ENCODE results near the gene IRX5.

The IRX5 gene

DNA sequence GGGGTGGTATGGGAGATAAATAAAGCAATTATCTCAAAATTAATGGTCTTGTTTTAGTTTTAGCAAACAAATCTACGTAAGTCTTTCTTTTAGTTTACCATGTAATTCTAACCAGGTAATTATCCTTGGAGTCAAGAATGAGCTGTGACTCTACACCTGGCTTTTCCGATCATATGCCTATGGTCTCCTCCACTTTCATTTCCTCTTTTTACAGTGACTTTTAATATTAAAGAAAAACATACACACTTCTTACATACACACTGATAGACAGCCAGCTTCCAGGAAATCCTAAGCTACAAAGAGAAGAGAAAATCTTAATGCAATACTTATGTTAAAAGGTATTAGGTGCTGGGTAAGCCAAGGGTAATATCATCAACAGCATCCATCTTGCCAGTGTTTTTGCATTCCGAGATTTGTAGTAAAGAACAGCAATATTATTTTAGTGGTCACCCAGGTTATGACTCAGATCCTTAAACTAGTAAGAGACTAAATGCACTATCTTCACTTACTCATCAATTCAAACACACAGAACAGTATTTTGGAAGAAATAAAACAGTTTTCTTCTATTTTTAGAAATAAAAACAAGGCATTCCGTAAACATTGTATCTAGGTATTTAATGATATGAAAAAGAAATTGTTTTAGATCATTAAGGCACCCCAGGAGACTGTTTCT, 4.4 kb upstream of the IRX5 start:
- Mint-ChIP-seq H3K27me3 (peaks cover 68% of the 10 kb centered on the region), H3K4me3 (no peak overlapping the region), H3K9me3 (peaks cover 6% of the 10 kb centered on the region), H3K4me1 (ENCODE audit: low read depth) (peaks cover 24% of the 10 kb centered on the region), H3K27ac (no peak overlapping the region), H3K36me3 (ENCODE audit: low read depth) (peaks cover 10% of the 10 kb centered on the region)

DNA sequence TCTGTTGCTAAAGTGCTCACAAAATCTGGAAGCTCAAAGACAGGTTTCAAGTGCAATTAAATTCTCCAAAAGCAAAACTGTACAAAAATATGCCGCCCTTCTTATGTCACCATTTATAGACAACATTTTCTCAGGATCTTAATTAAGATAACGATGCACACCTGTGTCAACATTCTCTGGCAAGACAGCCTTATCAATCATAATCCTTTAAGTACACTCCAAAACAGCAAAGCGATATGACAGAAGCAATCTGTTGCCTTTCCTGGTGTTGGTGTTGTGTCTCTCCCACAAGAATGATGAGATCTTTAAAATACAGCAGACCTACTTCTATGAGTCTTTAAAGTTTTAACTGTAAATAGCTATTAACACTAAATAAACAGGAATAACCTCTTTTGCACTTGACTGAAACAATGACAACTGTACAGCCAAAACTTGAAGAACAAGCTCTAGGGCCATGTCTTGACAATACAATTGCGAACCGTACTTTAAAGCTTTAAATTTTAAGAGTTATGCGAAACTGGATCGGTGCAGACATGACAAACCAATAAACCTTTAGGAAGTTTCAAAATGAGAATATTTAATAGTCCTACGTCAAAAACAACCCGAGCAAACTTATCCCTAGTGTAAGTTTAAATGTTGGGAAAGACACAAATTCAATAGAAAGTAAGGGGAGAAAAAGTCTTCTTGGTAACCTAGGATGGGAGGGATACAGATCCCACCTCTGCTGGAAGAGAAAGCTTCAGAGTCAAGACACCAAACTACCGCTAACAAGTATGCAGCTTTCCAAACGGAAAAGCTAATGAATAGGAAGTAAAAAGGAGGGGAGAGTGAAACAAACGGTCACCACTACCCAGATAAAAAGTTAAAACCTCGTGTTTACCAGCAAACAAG, 3.3 kb upstream of the IRX5 start:
- Mint-ChIP-seq H3K9me3 (peaks cover 6% of the 10 kb centered on the region), H3K27ac (peak overlapping the region; percentile 26), H3K4me3 (peak overlapping the region; percentile 81), H3K27me3 (peaks cover 69% of the 10 kb centered on the region), H3K4me1 (ENCODE audit: low read depth) (peaks cover 31% of the 10 kb centered on the region), H3K36me3 (ENCODE audit: low read depth) (peaks cover 10% of the 10 kb centered on the region)

DNA sequence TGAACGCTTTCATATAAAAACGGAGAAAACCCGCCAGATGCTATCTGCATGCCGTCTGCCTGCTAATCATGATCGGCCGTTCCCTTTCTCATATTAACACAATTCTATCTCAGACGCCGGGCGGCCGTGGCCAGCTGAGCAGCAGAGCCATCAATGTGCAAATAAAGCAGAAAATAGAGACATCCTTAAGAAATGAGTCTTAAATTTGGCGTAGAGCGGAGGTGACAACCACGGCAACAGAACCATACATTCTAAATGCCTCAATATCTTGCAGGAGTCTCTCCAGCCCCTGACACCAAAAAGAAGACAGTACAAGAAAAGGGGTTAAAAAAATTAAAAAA, 2.7 kb upstream of the IRX5 start:
- Mint-ChIP-seq H3K9me3 (peaks cover 6% of the 10 kb centered on the region), H3K4me1 (ENCODE audit: low read depth) (peaks cover 35% of the 10 kb centered on the region), H3K36me3 (ENCODE audit: low read depth) (peaks cover 10% of the 10 kb centered on the region), H3K27ac (peak overlapping the region; percentile 55), H3K4me3 (peak overlapping the region; percentile 81), H3K27me3 (peaks cover 70% of the 10 kb centered on the region)

DNA sequence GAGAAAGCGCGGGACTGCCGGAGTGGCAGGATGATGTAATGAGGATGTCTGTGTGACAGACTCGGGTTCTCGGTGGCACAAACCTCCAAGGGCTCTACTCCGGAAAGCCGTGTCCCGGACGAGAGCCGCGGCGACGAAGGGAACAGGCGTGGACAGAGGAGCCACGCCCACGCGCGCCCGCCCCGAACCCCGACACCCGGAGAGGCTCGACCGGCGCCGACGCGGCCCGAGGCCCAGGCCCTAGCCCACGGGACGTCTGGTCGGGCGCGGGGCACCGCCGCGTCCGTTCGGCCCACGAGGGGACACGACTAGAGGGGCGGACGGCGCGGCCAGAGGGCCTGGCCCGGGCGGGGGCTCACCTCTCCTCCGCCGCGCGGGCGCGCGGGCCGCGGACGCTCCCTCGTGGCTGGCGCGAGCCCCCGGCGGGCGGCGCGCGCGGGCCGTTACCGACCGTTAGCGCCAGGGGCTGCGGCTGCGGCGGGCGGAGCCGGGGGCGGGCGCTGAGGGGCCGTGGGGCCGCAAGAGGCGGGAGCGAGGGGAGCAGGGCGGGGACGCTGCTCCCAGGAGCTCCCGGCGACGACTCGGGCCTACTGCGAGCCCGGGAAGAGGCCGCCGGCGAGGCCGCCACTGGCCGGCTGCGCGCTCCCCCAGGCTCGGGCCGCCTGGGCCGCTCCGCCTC, 2.1 kb upstream of the IRX5 start:
- Mint-ChIP-seq H3K27me3 (peaks cover 68% of the 10 kb centered on the region), H3K4me1 (ENCODE audit: low read depth) (peaks cover 35% of the 10 kb centered on the region), H3K36me3 (ENCODE audit: low read depth) (peaks cover 10% of the 10 kb centered on the region), H3K27ac (no peak overlapping the region), H3K9me3 (peaks cover 6% of the 10 kb centered on the region), H3K4me3 (peak overlapping the region; percentile 81)

DNA sequence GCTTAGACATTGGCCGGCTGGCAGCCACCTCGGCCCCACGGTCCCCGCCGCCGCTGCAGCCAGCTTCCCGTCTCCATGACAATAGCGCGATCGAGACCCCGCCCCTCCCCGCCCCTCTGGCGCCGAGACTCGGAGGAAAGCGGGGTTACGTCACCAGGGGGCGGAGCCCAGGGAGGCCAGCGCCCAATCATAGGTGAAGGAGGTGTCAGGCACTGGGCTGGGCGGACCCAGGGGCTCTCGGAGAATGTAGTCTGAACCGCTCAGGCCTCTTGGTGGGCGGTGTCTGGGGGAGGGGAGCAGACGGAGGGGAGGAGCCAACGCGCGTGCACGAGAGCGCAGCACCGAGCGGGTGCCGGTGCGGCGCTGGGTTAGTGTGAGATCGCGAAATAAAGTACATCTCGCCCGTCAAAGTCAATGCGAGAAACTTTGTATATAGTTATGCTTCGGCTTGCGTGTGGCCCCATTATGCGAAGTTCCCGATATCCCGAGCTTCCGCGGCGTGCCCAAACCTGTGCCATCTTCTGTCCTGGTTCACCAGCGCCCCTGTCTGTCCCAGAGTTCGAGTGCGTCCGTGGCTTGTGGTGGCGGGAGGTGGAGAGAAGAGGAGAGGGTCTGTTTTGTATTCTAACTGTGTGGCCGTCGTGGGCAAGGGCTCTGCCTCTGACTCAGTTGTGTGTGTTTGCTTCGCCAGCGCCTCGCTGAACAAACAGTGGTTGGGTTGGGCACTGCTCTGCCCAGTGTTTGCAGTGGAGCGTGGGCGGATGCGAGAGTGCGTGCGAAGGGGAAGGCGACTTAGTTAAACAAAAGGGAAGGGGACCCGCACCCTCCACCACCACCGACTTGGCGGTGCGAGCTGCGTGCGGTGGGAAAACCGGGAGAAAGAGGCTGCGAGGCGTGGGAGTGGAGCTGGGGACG, 1.3 kb upstream of the IRX5 start:
- H3K36me3 Mint-ChIP-seq (ENCODE audit: low read depth), result peaks cover 10% of the 10 kb centered on the region
- peak overlapping the region; percentile 70 for H3K27ac Mint-ChIP-seq
- H3K27me3 Mint-ChIP-seq, result peaks cover 70% of the 10 kb centered on the region

DNA sequence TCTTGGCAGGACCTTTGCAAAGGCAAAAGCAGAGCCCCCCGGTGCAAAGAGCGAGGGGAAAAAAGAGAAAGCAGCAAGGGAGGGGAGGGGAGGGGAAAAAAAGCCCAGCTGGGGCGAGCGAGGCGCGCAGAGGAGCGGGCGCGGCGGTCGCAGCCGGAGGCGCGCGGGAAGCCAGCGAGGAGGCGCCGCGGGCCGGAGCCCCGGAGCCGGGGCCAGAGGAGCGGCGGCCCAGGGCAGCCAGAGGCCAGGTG, 129 bp downstream of the IRX5 start:
- peaks cover 6% of the 10 kb centered on the region for H3K9me3 Mint-ChIP-seq
- H3K36me3 Mint-ChIP-seq (ENCODE audit: low read depth), result peaks cover 10% of the 10 kb centered on the region
- H3K27me3 Mint-ChIP-seq, result peaks cover 75% of the 10 kb centered on the region
- H3K4me3 Mint-ChIP-seq, result peak overlapping the region; percentile 83
- H3K4me1 Mint-ChIP-seq (ENCODE audit: low read depth), result peaks cover 41% of the 10 kb centered on the region
- H3K27ac Mint-ChIP-seq, result no peak overlapping the region

More for the DNA sequence above, 1.3 kb upstream of the IRX5 start:
- Mint-ChIP-seq H3K9me3 (peaks cover 6% of the 10 kb centered on the region), H3K4me1 (ENCODE audit: low read depth) (peaks cover 35% of the 10 kb centered on the region), H3K4me3 (peak overlapping the region; percentile 83)

DNA sequence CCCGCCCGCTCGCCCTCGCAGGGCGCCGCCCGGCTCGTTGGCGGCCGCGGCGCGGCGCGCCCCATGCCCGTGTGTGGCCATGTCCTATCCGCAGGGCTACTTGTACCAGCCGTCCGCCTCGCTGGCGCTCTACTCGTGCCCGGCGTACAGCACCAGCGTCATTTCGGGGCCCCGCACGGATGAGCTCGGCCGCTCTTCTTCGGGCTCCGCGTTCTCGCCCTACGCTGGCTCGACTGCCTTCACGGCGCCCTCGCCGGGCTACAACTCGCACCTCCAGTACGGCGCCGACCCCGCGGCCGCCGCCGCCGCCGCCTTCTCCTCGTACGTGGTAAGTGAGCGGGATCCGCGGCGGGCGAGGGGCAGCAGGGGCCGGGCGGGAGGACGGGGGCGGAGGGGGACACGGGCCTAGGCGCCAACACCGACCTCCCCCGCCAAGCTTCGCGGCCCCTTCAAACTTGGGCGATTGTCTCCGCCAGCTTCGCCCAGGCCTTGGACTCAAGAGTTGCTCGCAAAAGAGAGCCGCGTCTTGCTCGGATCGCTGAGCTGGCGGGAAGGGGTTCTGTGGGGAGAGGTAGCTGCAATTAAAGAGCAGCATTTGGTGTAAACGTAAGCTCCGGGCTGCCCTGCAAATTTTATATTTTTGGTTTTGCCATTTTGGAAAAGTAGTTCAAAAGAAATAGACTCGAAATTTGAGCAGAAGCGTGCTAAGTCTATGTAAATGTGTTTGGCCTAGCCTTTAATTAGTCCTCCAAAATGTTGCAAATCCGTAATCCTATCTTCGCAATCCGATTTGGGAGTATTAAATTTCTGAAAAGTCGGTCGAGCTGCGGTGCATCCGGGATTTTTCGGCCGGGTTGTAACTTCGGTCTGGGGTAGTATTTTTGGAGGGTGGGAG, 702 bp downstream of the IRX5 start:
- no peak overlapping the region for H3K27ac Mint-ChIP-seq
- peaks cover 10% of the 10 kb centered on the region for H3K36me3 Mint-ChIP-seq (ENCODE audit: low read depth)
- H3K4me1 Mint-ChIP-seq (ENCODE audit: low read depth), result peaks cover 42% of the 10 kb centered on the region
- H3K27me3 Mint-ChIP-seq, result peaks cover 73% of the 10 kb centered on the region
- H3K4me3 Mint-ChIP-seq, result peak overlapping the region; percentile 54
- H3K9me3 Mint-ChIP-seq, result peaks cover 6% of the 10 kb centered on the region

DNA sequence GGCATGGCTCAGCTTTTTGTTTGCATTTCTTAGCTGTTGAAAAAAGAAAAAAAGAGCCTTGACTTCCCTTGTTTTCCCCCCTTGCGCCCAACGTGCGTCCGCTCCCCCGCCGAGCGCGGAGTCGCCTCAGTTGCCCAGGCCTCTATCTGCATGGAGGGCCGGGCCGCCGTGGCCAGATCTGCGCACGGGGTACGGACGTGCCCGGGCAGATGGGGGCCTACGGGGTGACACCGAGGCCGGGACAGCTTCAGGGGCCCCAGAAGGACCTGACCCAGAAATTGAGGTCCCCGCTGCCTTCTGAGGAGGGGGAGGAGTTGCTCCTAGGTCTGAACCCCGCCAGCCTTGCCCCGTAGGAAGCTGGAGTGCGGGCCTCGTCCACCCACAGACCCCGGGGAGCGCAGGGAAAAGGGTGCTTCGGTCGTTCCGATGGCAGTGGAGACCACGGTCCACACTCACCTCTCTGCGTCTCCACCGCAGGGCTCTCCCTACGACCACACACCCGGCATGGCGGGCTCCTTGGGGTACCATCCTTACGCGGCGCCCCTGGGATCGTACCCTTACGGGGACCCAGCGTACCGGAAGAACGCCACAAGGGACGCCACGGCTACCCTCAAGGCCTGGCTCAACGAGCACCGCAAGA, 1.5 kb downstream of the IRX5 start:
- Mint-ChIP-seq H3K27ac (peak overlapping the region; percentile 58), H3K4me1 (ENCODE audit: low read depth) (peaks cover 49% of the 10 kb centered on the region), H3K4me3 (peak overlapping the region; percentile 54), H3K27me3 (peaks cover 73% of the 10 kb centered on the region), H3K9me3 (peaks cover 4% of the 10 kb centered on the region), H3K36me3 (ENCODE audit: low read depth) (peaks cover 10% of the 10 kb centered on the region)

DNA sequence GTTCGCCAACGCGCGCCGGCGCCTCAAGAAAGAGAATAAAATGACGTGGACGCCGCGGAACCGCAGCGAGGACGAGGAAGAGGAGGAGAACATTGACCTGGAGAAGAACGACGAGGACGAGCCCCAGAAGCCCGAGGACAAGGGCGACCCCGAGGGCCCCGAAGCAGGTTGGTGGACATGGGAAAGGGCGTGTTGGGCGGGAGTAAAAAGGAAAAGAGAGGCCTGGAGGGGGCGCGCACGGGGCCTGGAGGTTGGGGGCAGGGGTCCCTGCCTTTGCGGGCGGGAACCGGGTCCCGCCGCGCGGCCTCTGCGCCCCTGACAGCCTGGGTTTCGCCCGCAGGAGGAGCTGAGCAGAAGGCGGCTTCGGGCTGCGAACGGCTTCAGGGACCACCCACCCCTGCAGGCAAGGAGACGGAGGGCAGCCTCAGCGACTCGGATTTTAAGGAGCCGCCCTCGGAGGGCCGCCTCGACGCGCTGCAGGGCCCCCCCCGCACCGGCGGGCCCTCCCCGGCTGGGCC, 2.1 kb downstream of the IRX5 start:
- Mint-ChIP-seq H3K27me3 (peaks cover 73% of the 10 kb centered on the region), H3K27ac (peak overlapping the region; percentile 58), H3K4me1 (ENCODE audit: low read depth) (peaks cover 48% of the 10 kb centered on the region), H3K9me3 (no peaks in the 10 kb centered on the region), H3K4me3 (peak overlapping the region; percentile 23), H3K36me3 (ENCODE audit: low read depth) (peaks cover 6% of the 10 kb centered on the region)

DNA sequence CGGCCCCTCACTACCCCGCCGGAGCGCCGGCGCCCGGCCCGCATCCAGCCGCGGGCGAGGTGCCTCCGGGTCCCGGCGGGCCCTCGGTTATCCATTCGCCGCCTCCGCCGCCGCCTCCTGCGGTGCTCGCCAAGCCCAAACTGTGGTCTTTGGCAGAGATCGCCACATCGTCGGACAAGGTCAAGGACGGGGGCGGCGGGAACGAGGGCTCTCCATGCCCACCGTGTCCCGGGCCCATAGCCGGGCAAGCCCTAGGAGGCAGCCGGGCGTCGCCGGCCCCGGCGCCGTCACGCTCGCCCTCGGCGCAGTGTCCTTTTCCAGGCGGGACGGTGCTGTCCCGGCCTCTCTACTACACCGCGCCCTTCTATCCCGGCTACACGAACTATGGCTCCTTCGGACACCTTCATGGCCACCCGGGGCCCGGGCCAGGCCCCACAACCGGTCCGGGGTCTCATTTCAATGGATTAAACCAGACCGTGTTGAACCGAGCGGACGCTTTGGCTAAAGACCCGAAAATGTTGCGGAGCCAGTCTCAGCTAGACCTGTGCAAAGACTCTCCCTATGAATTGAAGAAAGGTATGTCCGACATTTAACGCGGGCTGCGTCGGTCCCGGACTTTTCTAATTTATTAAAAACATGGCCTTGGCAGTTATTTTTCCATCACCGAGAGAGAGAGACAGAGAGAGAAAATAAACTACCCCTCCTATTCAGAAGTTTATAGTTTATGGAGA, 2.8 kb downstream of the IRX5 start:
- Mint-ChIP-seq H3K27me3 (peaks cover 72% of the 10 kb centered on the region), H3K36me3 (ENCODE audit: low read depth) (peaks cover 4% of the 10 kb centered on the region), H3K4me1 (ENCODE audit: low read depth) (peaks cover 46% of the 10 kb centered on the region), H3K27ac (peak overlapping the region; percentile 8), H3K9me3 (no peaks in the 10 kb centered on the region), H3K4me3 (no peak overlapping the region)

DNA sequence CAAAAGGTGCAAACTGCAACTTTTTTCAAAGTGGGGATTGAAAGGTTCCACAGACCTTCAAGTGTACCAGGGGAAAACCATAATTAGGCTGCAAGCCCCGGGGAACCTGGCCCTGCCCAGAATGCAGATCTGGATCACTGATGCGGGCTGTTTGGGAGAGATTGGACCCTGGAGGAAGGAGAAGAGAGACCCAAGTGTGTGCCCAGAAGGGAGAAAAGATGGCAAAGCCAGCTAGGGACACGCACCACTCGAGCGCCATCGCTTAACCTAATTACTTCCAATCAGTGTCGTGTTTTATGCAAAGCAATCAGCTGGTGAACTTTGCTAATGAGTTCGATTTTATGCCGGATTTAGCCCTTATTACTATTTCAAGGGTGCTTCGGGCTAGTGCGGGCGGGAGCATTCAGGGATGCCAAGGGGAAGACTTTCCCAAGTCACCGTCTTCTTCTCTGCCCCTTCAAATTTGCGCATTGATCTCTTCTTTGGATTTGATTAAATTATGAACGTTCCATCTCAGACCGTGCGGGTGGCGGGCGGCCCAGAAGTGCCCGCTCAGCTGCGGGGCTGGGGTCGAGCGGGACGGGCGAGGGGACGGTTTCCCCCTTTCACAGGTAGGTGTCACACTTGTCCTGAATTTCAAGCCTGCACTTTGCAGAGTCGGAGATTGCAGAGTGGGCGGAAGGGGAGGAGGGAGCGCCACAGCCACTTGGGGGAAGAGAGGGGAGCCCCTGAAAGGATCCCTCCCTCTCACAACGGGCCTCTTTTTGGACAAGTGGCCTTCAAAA, 4.0 kb downstream of the IRX5 start:
- no peak overlapping the region for H3K4me3 Mint-ChIP-seq
- H3K9me3 Mint-ChIP-seq, result no peaks in the 10 kb centered on the region
- no peak overlapping the region for H3K27ac Mint-ChIP-seq
- peaks cover 1% of the 10 kb centered on the region for H3K36me3 Mint-ChIP-seq (ENCODE audit: low read depth)
- H3K4me1 Mint-ChIP-seq (ENCODE audit: low read depth), result peaks cover 40% of the 10 kb centered on the region
- H3K27me3 Mint-ChIP-seq, result peaks cover 78% of the 10 kb centered on the region

DNA sequence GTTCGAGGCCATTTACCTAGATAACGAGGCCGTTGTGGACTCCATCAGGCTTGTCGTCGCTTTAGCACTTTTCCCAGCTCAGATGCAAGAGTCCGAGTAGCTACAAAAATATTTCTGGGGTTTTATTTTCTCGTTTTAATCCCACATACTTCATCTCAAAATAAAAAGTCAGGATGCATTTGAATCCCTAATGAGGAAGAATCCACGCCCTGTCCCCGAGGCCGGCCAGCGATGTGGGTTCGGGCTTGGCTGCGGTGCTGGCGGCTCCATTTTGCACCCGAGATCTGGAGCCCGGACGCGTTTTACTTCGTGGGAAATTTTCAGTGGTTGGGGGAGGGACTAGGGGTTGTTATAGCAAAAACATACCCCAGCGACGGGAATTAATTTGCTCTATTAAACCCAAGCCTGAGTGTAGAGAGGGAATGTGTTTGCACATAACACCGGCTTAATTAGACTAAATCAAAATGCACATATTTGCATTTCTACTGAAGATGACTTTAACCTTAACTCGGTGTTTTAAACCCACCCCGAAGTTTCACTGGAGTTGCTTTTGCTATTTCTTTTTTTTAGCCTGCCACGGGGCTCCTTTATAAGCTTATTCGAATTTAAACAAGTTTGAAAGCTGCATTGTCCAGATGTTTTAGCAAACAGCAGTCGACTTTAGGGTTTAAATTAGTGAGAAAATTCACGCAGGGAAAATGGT, 4.8 kb downstream of the IRX5 start:
- no peak overlapping the region for H3K4me3 Mint-ChIP-seq

More for the DNA sequence above, 4.8 kb downstream of the IRX5 start:
- H3K9me3 Mint-ChIP-seq, result no peaks in the 10 kb centered on the region
- peaks cover 80% of the 10 kb centered on the region for H3K27me3 Mint-ChIP-seq
- H3K27ac Mint-ChIP-seq, result no peak overlapping the region
- H3K36me3 Mint-ChIP-seq (ENCODE audit: low read depth), result no peaks in the 10 kb centered on the region
- peaks cover 33% of the 10 kb centered on the region for H3K4me1 Mint-ChIP-seq (ENCODE audit: low read depth)
